WTC11 (cell line): ENCODE measurements around the gene TNN. TPM values are rescaled to one million over a fixed set of nuclear protein-coding genes. Genes with fewer than 3 reads are reported as not detected.
A peak's percentile ranks its signal among the peaks of the same experiment; 100 is the strongest.

Experiments
- ATAC-seq: fragments of 200-7000 bp; cut with Tn5 transposase; 2 replicates; pipeline ENCODE4 v1.10.0; 2021; ENCODE audit warnings: mild to moderate bottlenecking, moderate library complexity
- CTCF ChIA-PET: fragments of 300-600 bp; sonication (Branson Sonifier 250); formaldehyde crosslinking; loops from one replicate; lab custom pipeline; 2021; ENCODE audit warnings: antibody characterized with exemption; lab: Charles Lee
- POLR2A ChIA-PET: fragments of 350-600 bp; sonication (Branson Sonifier 250); formaldehyde crosslinking; loops from one replicate; lab custom pipeline; 2021; ENCODE audit warnings: antibody characterized with exemption; lab: Charles Lee
- DNase-seq: peaks from one replicate; pipeline ENCODE4 v3.0.0; 2021; ENCODE audit warnings: low spot score
- H3K27ac Mint-ChIP-seq: 2 replicates; pipeline ENCODE4 v1.8.0; 2021; ENCODE audit warnings: mixed read lengths
- H3K27me3 Mint-ChIP-seq: 2 replicates; pipeline ENCODE4 v1.8.0; 2021; ENCODE audit warnings: low read depth, mild to moderate bottlenecking, moderate library complexity, mixed read lengths
- H3K36me3 Mint-ChIP-seq: 2 replicates; pipeline ENCODE4 v1.8.0; 2021; ENCODE audit warnings: mixed read lengths
- H3K4me1 Mint-ChIP-seq: 2 replicates; pipeline ENCODE4 v1.8.0; 2022; ENCODE audit warnings: mixed read lengths
- H3K4me3 Mint-ChIP-seq: 2 replicates; pipeline ENCODE4 v1.8.0; 2021; ENCODE audit warnings: mild to moderate bottlenecking, moderate library complexity, mixed read lengths
- H3K9me3 Mint-ChIP-seq: 2 replicates; pipeline ENCODE4 v1.8.0; 2021; ENCODE audit warnings: mixed read lengths
- EMX1 ChIP-seq: fragments of 250-450 bp; sonication (Bioruptor Pico); IDR thresholded peaks from 2 replicates; pipeline ENCODE4 v1.8.0; 2021; ENCODE audit warnings: mild to moderate bottlenecking
- FOXJ3 ChIP-seq: sonication (generic); formaldehyde crosslinking; IDR thresholded peaks from 2 replicates; pipeline ENCODE4 v1.9.0; 2021; ENCODE audit warnings: missing genetic modification reagents, mild to moderate bottlenecking, borderline replicate concordance
- FOXK1 ChIP-seq: sonication (generic); formaldehyde crosslinking; IDR thresholded peaks from 2 replicates; pipeline ENCODE4 v1.8.0; 2022; ENCODE audit warnings: mild to moderate bottlenecking, moderate library complexity, missing genetic modification reagents
- GABPB1 ChIP-seq: sonication (generic); formaldehyde crosslinking; IDR thresholded peaks from 2 replicates; pipeline ENCODE4 v1.8.1; 2023; ENCODE audit warnings: mild to moderate bottlenecking, missing genetic modification reagents
- MYBL2 ChIP-seq: sonication (generic); formaldehyde crosslinking; IDR thresholded peaks from 2 replicates; pipeline ENCODE4 v1.8.1; 2023; ENCODE audit warnings: mild to moderate bottlenecking, moderate library complexity, missing genetic modification reagents
- NFATC4 ChIP-seq: fragments of 250-450 bp; sonication (Bioruptor Pico); IDR thresholded peaks from 2 replicates; pipeline ENCODE4 v1.9.0; 2021; ENCODE audit warnings: mild to moderate bottlenecking
- NR1H2 ChIP-seq: sonication (generic); formaldehyde crosslinking; IDR thresholded peaks from 2 replicates; pipeline ENCODE4 v1.9.0; 2021; ENCODE audit warnings: mild to moderate bottlenecking, moderate library complexity, missing genetic modification reagents
- NR3C1 ChIP-seq: sonication (generic); formaldehyde crosslinking; conservative IDR thresholded peaks from 2 replicates; pipeline ENCODE4 v1.8.1; 2023; ENCODE audit warnings: low read depth, mild to moderate bottlenecking, missing genetic modification reagents
- RORB ChIP-seq: fragments of 250-450 bp; sonication (Bioruptor Pico); IDR thresholded peaks from 2 replicates; pipeline ENCODE4 v1.9.0; 2021; ENCODE audit warnings: mild to moderate bottlenecking
- SMAD4 ChIP-seq: sonication (generic); formaldehyde crosslinking; IDR thresholded peaks from 2 replicates; pipeline ENCODE4 v1.8.0; 2022; ENCODE audit warnings: mild to moderate bottlenecking, missing genetic modification reagents
- TCF7 ChIP-seq: sonication (generic); formaldehyde crosslinking; IDR thresholded peaks from 2 replicates; pipeline ENCODE4 v1.8.0; 2022; ENCODE audit warnings: mild to moderate bottlenecking, low read depth, missing genetic modification reagents, moderate library complexity
- TEAD4 ChIP-seq: sonication (generic); formaldehyde crosslinking; IDR thresholded peaks from 2 replicates; pipeline ENCODE4 v1.8.0; 2022; ENCODE audit warnings: mild to moderate bottlenecking, missing genetic modification reagents
- ZBTB21 ChIP-seq: sonication (generic); formaldehyde crosslinking; IDR thresholded peaks from 2 replicates; pipeline ENCODE4 v1.8.1; 2023; ENCODE audit warnings: mild to moderate bottlenecking, missing genetic modification reagents, borderline replicate concordance
- ZNF423 ChIP-seq: fragments of 250-450 bp; sonication (Bioruptor Pico); IDR thresholded peaks from 2 replicates; pipeline ENCODE4 v2.1.2; 2022; ENCODE audit warnings: mild to moderate bottlenecking, moderate library complexity
- total RNA-seq: library from RNA; stranded (reverse); gene quantifications from 3 replicates; pipeline ENCODE4 v1.2.3, GENCODE V29; 2021
- TF ChIP-seq, protein P1 (sequence below): fragments of 250-450 bp; sonication (Bioruptor Pico); IDR thresholded peaks from 2 replicates; pipeline ENCODE4 v1.9.0; 2021; ENCODE audit warnings: moderate library complexity, mild to moderate bottlenecking, inconsistent platforms, borderline replicate concordance
- TF ChIP-seq, protein P2 (sequence below): sonication (generic); formaldehyde crosslinking; IDR thresholded peaks from 2 replicates; pipeline ENCODE4 v1.8.1; 2023; ENCODE audit warnings: mild to moderate bottlenecking, missing genetic modification reagents
- TF ChIP-seq, protein P3 (sequence below): sonication (generic); formaldehyde crosslinking; conservative IDR thresholded peaks from 2 replicates; pipeline ENCODE4 v1.8.1; 2022; ENCODE audit warnings: mild to moderate bottlenecking, missing genetic modification reagents
- TF ChIP-seq, protein P4 (sequence below): fragments of 250-450 bp; sonication (Bioruptor Pico); IDR thresholded peaks from 2 replicates; pipeline ENCODE4 v1.8.0; 2021; ENCODE audit warnings: mild to moderate bottlenecking
- TF ChIP-seq, protein P5 (sequence below): sonication (generic); formaldehyde crosslinking; IDR thresholded peaks from 2 replicates; pipeline ENCODE4 v1.8.0; 2022; ENCODE audit warnings: mild to moderate bottlenecking, missing genetic modification reagents
- TF ChIP-seq, protein P6 (sequence below): sonication (generic); formaldehyde crosslinking; IDR thresholded peaks from 2 replicates; pipeline ENCODE4 v1.8.1; 2022; ENCODE audit warnings: low read depth, mild to moderate bottlenecking, moderate library complexity, missing genetic modification reagents, borderline replicate concordance

Gene TNN
- total RNA-seq, 1 experiment from 2014 or later: 0.44 TPM

DNA sequence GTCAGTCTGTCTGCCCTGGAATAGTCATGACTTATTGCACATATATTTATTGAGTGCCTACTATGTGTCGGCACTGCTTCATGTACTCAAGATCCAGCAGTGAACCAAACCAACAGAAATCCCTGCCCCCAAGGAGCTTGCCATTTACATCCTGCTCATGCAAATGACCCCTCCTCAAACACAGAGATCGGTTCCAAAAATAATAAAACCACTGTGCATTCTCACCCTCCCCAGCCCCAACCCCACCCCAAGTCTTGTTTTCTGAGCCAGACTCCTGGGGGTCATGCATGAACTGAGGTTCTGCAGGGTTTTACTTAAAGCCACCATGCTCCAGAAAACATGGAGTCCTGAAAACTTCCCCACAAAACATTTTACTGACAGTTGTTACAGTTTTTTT is 63.0 kb downstream of the TNN start:
- ATAC-seq (no peak), DNase-seq (no peak)
- peaks cover 3% of the 10 kb centered on the region; the same call in 1 of the 2 replicates for H3K36me3 Mint-ChIP-seq
- TF ChIP-seq FOXK1 (no peak), GABPB1 (CRISPR knock-in tag) (no peak), SMAD4 (no peak), EMX1 (CRISPR knock-in tag) (no peak), RORB (CRISPR knock-in tag) (no peak), NR3C1 (no peak)
- TF ChIP-seq, protein P1, sequence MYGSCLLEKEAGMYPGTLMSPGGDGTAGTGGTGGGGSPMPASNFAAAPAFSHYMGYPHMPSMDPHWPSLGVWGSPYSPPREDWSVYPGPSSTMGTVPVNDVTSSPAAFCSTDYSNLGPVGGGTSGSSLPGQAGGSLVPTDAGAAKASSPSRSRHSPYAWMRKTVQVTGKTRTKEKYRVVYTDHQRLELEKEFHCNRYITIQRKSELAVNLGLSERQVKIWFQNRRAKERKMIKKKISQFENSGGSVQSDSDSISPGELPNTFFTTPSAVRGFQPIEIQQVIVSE (CRISPR knock-in tag): no peak
- TF ChIP-seq, protein P2, sequence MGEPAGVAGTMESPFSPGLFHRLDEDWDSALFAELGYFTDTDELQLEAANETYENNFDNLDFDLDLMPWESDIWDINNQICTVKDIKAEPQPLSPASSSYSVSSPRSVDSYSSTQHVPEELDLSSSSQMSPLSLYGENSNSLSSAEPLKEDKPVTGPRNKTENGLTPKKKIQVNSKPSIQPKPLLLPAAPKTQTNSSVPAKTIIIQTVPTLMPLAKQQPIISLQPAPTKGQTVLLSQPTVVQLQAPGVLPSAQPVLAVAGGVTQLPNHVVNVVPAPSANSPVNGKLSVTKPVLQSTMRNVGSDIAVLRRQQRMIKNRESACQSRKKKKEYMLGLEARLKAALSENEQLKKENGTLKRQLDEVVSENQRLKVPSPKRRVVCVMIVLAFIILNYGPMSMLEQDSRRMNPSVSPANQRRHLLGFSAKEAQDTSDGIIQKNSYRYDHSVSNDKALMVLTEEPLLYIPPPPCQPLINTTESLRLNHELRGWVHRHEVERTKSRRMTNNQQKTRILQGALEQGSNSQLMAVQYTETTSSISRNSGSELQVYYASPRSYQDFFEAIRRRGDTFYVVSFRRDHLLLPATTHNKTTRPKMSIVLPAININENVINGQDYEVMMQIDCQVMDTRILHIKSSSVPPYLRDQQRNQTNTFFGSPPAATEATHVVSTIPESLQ: no peak
- peaks cover 52% of the 10 kb centered on the region for H3K4me1 Mint-ChIP-seq
- CTCF ChIA-PET: interaction anchor here (0.6 to 8.0 kb wide), 5 partner anchors 14 to 178 kb away, joined by 3 to 110 read pairs (median 7); no protein-coding TSS in a partner anchor
- peak overlapping the region; percentile 13 for H3K4me3 Mint-ChIP-seq
- POLR2A ChIA-PET: interaction anchor here (1.0 kb wide), 1 partner anchor 16 kb away, joined by 4 read pairs; no protein-coding TSS in a partner anchor
- H3K27me3 Mint-ChIP-seq: no peaks in the 10 kb centered on the region
- peak overlapping the region; percentile 95 for H3K27ac Mint-ChIP-seq
- peaks cover 3% of the 10 kb centered on the region; the same call in 1 of the 2 replicates for H3K9me3 Mint-ChIP-seq

DNA sequence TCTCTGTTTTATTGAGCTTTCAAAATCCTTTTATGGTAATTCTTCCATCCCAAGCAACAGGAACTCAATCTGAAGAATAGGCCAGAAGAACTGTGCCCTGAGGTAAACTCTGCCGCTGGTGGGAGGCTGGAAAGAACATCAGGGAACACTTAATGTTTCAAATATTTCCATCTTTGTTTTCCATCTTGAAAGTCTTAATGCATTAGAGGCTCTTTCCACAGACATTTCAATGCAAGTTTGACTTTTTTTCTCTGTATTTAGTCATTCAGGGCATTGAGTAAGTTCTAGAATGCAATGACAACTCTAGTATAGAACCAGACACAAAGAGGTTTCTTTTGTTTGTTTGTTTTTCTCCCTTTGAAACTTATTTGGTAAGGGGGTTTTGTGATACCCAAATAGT is 63.5 kb downstream of the TNN start:
- peaks cover 3% of the 10 kb centered on the region; the same call in 1 of the 2 replicates for H3K36me3 Mint-ChIP-seq
- peaks cover 3% of the 10 kb centered on the region; the same call in 1 of the 2 replicates for H3K9me3 Mint-ChIP-seq
- peaks cover 49% of the 10 kb centered on the region for H3K4me1 Mint-ChIP-seq
- DNase-seq: no peak
- no peak overlapping the region for H3K4me3 Mint-ChIP-seq
- TF ChIP-seq, protein P3, sequence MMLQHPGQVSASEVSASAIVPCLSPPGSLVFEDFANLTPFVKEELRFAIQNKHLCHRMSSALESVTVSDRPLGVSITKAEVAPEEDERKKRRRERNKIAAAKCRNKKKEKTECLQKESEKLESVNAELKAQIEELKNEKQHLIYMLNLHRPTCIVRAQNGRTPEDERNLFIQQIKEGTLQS (CRISPR knock-in tag): no peak
- no peak for TF ChIP-seq NR1H2
- TF ChIP-seq ZNF423 (CRISPR knock-in tag): no peak
- CTCF ChIA-PET: interaction anchor here (0.6 to 8.0 kb wide), 7 partner anchors 14 to 179 kb away, joined by 3 to 110 read pairs (median 7); no protein-coding TSS in a partner anchor
- no peaks in the 10 kb centered on the region; the same call in 1 of the 2 replicates for H3K27me3 Mint-ChIP-seq
- POLR2A ChIA-PET: interaction anchor here (1.0 kb wide), 1 partner anchor 15 kb away, joined by 4 read pairs; no protein-coding TSS in a partner anchor
- ATAC-seq: no peak
- H3K27ac Mint-ChIP-seq: peak overlapping the region; percentile 57

DNA sequence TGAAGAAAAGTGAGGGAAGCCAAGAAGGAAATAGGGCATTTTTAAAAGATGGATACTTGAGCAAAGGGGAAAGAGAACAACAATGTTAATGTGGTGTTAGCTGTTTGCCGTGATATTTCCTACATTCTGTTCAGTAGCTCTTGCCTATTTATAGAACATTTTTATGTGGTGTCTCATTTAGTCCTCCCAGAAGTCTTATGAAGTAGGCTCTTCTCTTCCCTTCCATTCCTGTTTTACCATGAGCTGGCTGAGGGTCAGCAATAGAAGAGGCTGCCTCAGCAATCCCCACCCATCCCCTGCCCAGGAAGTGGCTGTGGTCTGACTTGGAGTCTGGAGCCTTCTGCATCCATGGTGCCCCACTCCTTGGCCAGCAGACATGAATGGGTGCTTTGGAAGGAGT is 64.8 kb downstream of the TNN start:
- ChIA-PET CTCF (interaction anchor here (1.5 to 3.1 kb wide), 3 partner anchors 19 to 103 kb away, joined by 3 to 14 read pairs (median 5); no protein-coding TSS in a partner anchor), POLR2A (no interaction called here)
- DNase-seq (no peak), ATAC-seq (no peak)
- Mint-ChIP-seq H3K4me3 (no peak overlapping the region), H3K27ac (no peak overlapping the region), H3K9me3 (peaks cover 3% of the 10 kb centered on the region; the same call in 1 of the 2 replicates), H3K4me1 (peaks cover 49% of the 10 kb centered on the region), H3K36me3 (peaks cover 3% of the 10 kb centered on the region; the same call in 1 of the 2 replicates), H3K27me3 (no peaks in the 10 kb centered on the region; the same call in 1 of the 2 replicates)
- TF ChIP-seq, protein P4, sequence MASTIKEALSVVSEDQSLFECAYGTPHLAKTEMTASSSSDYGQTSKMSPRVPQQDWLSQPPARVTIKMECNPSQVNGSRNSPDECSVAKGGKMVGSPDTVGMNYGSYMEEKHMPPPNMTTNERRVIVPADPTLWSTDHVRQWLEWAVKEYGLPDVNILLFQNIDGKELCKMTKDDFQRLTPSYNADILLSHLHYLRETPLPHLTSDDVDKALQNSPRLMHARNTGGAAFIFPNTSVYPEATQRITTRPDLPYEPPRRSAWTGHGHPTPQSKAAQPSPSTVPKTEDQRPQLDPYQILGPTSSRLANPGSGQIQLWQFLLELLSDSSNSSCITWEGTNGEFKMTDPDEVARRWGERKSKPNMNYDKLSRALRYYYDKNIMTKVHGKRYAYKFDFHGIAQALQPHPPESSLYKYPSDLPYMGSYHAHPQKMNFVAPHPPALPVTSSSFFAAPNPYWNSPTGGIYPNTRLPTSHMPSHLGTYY: no peak
- TF ChIP-seq, protein P5, sequence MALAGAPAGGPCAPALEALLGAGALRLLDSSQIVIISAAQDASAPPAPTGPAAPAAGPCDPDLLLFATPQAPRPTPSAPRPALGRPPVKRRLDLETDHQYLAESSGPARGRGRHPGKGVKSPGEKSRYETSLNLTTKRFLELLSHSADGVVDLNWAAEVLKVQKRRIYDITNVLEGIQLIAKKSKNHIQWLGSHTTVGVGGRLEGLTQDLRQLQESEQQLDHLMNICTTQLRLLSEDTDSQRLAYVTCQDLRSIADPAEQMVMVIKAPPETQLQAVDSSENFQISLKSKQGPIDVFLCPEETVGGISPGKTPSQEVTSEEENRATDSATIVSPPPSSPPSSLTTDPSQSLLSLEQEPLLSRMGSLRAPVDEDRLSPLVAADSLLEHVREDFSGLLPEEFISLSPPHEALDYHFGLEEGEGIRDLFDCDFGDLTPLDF (CRISPR knock-in tag): no peak
- TF ChIP-seq TEAD4 (no peak), NFATC4 (CRISPR knock-in tag) (no peak), TCF7 (CRISPR knock-in tag) (no peak), NR1H2 (no peak), NR3C1 (no peak), MYBL2 (no peak), EMX1 (CRISPR knock-in tag) (no peak), FOXJ3 (no peak), ZBTB21 (CRISPR knock-in tag) (no peak)
- TF ChIP-seq, protein P6, sequence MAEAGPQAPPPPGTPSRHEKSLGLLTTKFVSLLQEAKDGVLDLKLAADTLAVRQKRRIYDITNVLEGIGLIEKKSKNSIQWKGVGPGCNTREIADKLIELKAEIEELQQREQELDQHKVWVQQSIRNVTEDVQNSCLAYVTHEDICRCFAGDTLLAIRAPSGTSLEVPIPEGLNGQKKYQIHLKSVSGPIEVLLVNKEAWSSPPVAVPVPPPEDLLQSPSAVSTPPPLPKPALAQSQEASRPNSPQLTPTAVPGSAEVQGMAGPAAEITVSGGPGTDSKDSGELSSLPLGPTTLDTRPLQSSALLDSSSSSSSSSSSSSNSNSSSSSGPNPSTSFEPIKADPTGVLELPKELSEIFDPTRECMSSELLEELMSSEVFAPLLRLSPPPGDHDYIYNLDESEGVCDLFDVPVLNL (CRISPR knock-in tag): no peak
- TF ChIP-seq, protein P3 (CRISPR knock-in tag): no peak
